ENCODE results near the gene SMG7.

The SMG7 gene

GRCh38 chr1:183471743-183472487 is 384 bp upstream of the SMG7 start (continued):
- TF ChIP-seq ZBTB49 (tag by site-specific recombination; IDR thresholded peaks at IDR 0.05; ENCODE audit: low read depth) (no peak), ZNF518A (tag by site-specific recombination; conservative IDR thresholded peaks at IDR 0.05; ENCODE audit: low read depth) (peak; percentile 99), ZNF660 (tag by site-specific recombination; IDR thresholded peaks at IDR 0.05) (peak; percentile 99), ZNF777 (tag by site-specific recombination; IDR thresholded peaks at IDR 0.05; ENCODE audit: borderline replicate concordance) (peak; percentile 92), ZNF600 (tag by site-specific recombination; IDR thresholded peaks at IDR 0.05) (peak; percentile 78), ZBTB7A (tag by site-specific recombination; IDR thresholded peaks at IDR 0.05; ENCODE audit: low read depth) (peak; percentile 99), ZNF239 (tag by site-specific recombination; IDR thresholded peaks at IDR 0.05) (peak; percentile 95), ATF2 (tag by site-specific recombination; IDR thresholded peaks at IDR 0.05; ENCODE audit: low read depth) (peak; percentile 56), YY1 (tag by site-specific recombination; IDR thresholded peaks at IDR 0.05) (peak; percentile 87), REST (tag by site-specific recombination; IDR thresholded peaks at IDR 0.05) (peak; percentile 87), ZNF19 (tag by site-specific recombination; IDR thresholded peaks at IDR 0.05; ENCODE audit: low read depth) (no peak), GLIS2 (tag by site-specific recombination; IDR thresholded peaks at IDR 0.05) (peak; percentile 98), ZNF121 (tag by site-specific recombination; IDR thresholded peaks at IDR 0.05) (peak; percentile 53; the same call in 1 of the 2 replicates), ZXDB (tag by site-specific recombination; IDR thresholded peaks at IDR 0.05) (peak; percentile 99), ZNF211 (tag by site-specific recombination; IDR thresholded peaks at IDR 0.05; ENCODE audit: low read depth) (no peak), ZNF561 (tag by site-specific recombination; IDR thresholded peaks at IDR 0.05; ENCODE audit: borderline replicate concordance) (peak; percentile 99), SP3 (tag by site-specific recombination; IDR thresholded peaks at IDR 0.05) (peak; percentile 97)
- TF ChIP-seq, protein P1, sequence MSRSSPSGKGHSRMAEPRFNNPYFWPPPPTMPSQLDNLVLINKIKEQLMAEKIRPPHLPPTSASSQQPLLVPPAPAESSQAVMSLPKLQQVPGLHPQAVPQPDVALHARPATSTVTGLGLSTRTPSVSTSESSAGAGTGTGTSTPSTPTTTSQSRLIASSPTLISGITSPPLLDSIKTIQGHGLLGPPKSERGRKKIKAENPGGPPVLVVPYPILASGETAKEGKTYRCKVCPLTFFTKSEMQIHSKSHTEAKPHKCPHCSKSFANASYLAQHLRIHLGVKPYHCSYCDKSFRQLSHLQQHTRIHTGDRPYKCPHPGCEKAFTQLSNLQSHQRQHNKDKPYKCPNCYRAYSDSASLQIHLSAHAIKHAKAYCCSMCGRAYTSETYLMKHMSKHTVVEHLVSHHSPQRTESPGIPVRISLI (tag by site-specific recombination; IDR thresholded peaks at IDR 0.05): peak; percentile 67; the same call in 1 of the 2 replicates
- TF ChIP-seq, protein P2, sequence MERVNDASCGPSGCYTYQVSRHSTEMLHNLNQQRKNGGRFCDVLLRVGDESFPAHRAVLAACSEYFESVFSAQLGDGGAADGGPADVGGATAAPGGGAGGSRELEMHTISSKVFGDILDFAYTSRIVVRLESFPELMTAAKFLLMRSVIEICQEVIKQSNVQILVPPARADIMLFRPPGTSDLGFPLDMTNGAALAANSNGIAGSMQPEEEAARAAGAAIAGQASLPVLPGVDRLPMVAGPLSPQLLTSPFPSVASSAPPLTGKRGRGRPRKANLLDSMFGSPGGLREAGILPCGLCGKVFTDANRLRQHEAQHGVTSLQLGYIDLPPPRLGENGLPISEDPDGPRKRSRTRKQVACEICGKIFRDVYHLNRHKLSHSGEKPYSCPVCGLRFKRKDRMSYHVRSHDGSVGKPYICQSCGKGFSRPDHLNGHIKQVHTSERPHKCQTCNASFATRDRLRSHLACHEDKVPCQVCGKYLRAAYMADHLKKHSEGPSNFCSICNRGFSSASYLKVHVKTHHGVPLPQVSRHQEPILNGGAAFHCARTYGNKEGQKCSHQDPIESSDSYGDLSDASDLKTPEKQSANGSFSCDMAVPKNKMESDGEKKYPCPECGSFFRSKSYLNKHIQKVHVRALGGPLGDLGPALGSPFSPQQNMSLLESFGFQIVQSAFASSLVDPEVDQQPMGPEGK (tag by site-specific recombination; IDR thresholded peaks at IDR 0.05): peak; percentile 99
- TF ChIP-seq, protein P3, sequence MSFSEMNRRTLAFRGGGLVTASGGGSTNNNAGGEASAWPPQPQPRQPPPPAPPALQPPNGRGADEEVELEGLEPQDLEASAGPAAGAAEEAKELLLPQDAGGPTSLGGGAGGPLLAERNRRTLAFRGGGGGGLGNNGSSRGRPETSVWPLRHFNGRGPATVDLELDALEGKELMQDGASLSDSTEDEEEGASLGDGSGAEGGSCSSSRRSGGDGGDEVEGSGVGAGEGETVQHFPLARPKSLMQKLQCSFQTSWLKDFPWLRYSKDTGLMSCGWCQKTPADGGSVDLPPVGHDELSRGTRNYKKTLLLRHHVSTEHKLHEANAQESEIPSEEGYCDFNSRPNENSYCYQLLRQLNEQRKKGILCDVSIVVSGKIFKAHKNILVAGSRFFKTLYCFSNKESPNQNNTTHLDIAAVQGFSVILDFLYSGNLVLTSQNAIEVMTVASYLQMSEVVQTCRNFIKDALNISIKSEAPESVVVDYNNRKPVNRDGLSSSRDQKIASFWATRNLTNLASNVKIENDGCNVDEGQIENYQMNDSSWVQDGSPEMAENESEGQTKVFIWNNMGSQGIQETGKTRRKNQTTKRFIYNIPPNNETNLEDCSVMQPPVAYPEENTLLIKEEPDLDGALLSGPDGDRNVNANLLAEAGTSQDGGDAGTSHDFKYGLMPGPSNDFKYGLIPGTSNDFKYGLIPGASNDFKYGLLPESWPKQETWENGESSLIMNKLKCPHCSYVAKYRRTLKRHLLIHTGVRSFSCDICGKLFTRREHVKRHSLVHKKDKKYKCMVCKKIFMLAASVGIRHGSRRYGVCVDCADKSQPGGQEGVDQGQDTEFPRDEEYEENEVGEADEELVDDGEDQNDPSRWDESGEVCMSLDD (tag by site-specific recombination; IDR thresholded peaks at IDR 0.05): peak; percentile 95

All from HEK293 (cell line).